ENCODE results near the gene SS18. TPM values are rescaled to one million over a fixed set of nuclear protein-coding genes. Genes with fewer than 3 reads are reported as not detected.

The SS18 gene
- total RNA-seq, 4 donors from 2014 or later, result 74.1 to 166 (median 84.3) TPM

GRCh38 chr18:26003817-26004216, 86.6 kb downstream of the SS18 start:
- intact Hi-C loops (cut with DNase I), result no loop called here
- no peak overlapping the region for H3K27ac ChIP-seq (replicated peaks in 1 of 4)
- H3K9me3 ChIP-seq, result no peaks in the 10 kb centered on the region
- DNase-seq (ENCODE audit: extremely low spot score), result no peak
- no peaks in the 10 kb centered on the region for H3K4me1 ChIP-seq
- H3K27me3 ChIP-seq, result no peaks in the 10 kb centered on the region
- TF ChIP-seq POLR2AphosphoS5 (IDR thresholded peaks at IDR 0.05) (no peak), EP300 (IDR thresholded peaks at IDR 0.05) (no peak), POLR2A (IDR thresholded peaks at IDR 0.05; ENCODE audit: low read depth) (no peak)
- TF ChIP-seq, protein P1, sequence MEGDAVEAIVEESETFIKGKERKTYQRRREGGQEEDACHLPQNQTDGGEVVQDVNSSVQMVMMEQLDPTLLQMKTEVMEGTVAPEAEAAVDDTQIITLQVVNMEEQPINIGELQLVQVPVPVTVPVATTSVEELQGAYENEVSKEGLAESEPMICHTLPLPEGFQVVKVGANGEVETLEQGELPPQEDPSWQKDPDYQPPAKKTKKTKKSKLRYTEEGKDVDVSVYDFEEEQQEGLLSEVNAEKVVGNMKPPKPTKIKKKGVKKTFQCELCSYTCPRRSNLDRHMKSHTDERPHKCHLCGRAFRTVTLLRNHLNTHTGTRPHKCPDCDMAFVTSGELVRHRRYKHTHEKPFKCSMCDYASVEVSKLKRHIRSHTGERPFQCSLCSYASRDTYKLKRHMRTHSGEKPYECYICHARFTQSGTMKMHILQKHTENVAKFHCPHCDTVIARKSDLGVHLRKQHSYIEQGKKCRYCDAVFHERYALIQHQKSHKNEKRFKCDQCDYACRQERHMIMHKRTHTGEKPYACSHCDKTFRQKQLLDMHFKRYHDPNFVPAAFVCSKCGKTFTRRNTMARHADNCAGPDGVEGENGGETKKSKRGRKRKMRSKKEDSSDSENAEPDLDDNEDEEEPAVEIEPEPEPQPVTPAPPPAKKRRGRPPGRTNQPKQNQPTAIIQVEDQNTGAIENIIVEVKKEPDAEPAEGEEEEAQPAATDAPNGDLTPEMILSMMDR (IDR thresholded peaks at IDR 0.05), result no peak
- H3K4me3 ChIP-seq, result no peak overlapping the region
- no peaks in the 10 kb centered on the region for H3K36me3 ChIP-seq
- 90% methylated on average over 4 of the region's 4 CpGs for WGBS

- no peak for TF ChIP-seq POLR2AphosphoS5 (IDR thresholded peaks at IDR 0.05)
- no peak for TF ChIP-seq POLR2A (IDR thresholded peaks at IDR 0.05; ENCODE audit: low read depth)
- TF ChIP-seq, protein P1 (IDR thresholded peaks at IDR 0.05), result no peak
- no peak for TF ChIP-seq EP300 (IDR thresholded peaks at IDR 0.05)
- H3K27me3 ChIP-seq, result no peaks in the 10 kb centered on the region
- H3K4me1 ChIP-seq, result no peaks in the 10 kb centered on the region
- H3K36me3 ChIP-seq, result no peaks in the 10 kb centered on the region
- H3K27ac ChIP-seq (replicated peaks in 1 of 4), result no peak overlapping the region
- no peak for DNase-seq (ENCODE audit: extremely low spot score)
- WGBS, result 88% methylated on average over 2 of the region's 2 CpGs
- H3K9me3 ChIP-seq, result no peaks in the 10 kb centered on the region
- no peak overlapping the region for H3K4me3 ChIP-seq
- intact Hi-C loops (cut with DNase I), result no loop called here
These were observed 87.1 kb downstream of the SS18 start for GRCh38 chr18:26003356-26003755.

DNA sequence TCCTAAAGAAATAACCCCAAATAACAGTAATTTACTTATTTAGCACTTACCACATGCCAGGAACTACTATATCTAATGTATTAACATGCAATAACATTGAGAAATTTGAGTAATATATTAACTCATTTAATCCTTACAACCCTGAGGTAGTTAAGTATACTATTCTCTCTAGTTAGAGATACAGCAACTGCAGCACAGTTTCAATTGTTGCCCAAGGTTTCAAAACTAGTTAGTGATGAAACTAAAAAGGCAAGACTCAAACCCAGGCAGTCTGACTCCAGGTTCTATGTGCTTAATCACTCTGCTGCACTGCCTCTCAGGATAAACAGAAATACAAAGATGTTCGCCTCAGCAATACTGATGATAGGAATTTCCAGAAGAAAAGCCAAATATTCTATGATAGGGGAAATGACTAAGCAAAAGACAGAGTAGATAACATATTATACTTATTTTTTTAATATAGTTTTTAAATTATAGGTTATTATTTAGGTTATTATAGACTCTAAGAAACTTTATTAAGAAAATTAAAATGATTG, 88.0 kb downstream of the SS18 start:
- Histone ChIP-seq H3K4me1 (no peaks in the 10 kb centered on the region), H3K36me3 (no peaks in the 10 kb centered on the region), H3K9me3 (no peaks in the 10 kb centered on the region), H3K27me3 (no peaks in the 10 kb centered on the region), H3K27ac (replicated peaks in 1 of 4) (no peak overlapping the region), H3K4me3 (no peak overlapping the region)
- DNase-seq (ENCODE audit: extremely low spot score), result no peak
- intact Hi-C loops (cut with DNase I), result no loop called here
- 88% methylated on average over 1 of the region's 1 CpG for WGBS
- no peak for TF ChIP-seq POLR2A (IDR thresholded peaks at IDR 0.05; ENCODE audit: low read depth)
- TF ChIP-seq POLR2AphosphoS5 (IDR thresholded peaks at IDR 0.05), result no peak
- no peak for TF ChIP-seq EP300 (IDR thresholded peaks at IDR 0.05)
- TF ChIP-seq, protein P1 (IDR thresholded peaks at IDR 0.05), result no peak

DNA sequence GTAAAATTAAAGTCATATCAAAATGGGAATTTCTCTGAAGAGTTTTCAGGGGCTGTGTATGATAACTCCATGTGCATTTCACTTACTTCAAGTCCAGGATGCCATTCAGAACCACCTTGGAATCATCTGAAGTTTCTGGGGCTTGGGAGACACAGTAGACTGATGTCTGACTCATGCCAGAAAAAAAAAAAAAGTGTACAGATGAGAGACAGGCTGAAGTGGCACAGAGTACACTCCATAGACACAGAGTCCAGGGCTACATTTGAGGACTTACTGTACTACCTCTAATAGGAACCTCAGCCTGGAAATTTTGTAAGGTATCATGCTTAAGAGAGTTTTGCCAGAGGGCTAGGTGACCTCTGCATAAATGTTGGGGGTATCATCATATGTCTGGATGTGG, 92.0 kb downstream of the SS18 start:
- intact Hi-C loops (cut with DNase I), result no loop called here
- DNase-seq (ENCODE audit: extremely low spot score), result no peak
- H3K36me3 ChIP-seq, result no peaks in the 10 kb centered on the region
- H3K9me3 ChIP-seq, result no peaks in the 10 kb centered on the region
- H3K4me1 ChIP-seq, result no peaks in the 10 kb centered on the region
- H3K4me3 ChIP-seq, result no peak overlapping the region
- H3K27ac ChIP-seq (replicated peaks in 1 of 4), result no peak overlapping the region
- TF ChIP-seq POLR2A (IDR thresholded peaks at IDR 0.05; ENCODE audit: low read depth) (no peak), POLR2AphosphoS5 (IDR thresholded peaks at IDR 0.05) (no peak), EP300 (IDR thresholded peaks at IDR 0.05) (no peak)
- TF ChIP-seq, protein P1 (IDR thresholded peaks at IDR 0.05), result no peak
- H3K27me3 ChIP-seq, result no peaks in the 10 kb centered on the region

DNA sequence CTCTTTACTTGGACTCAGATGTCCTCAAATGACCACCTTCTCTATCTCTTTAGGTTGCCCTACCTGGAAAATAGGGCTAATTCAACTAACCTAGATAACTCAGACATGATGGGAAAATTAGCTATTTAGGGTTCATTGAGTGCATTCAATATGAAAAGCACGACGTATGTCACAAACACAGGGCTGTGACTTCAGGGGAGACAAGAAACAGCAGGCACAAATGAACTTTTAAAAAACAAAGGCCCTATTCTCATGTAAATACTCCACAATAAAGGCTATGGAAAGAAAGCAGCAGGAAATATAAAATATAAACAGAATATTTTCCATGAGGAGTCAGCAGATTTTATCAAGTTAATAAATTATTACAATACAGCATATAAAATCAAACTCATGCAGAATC, 97.8 kb downstream of the SS18 start:
- no peaks in the 10 kb centered on the region for H3K9me3 ChIP-seq
- WGBS, result 73% methylated on average over 2 of the region's 2 CpGs
- TF ChIP-seq EP300 (IDR thresholded peaks at IDR 0.05), result no peak
- H3K27ac ChIP-seq (replicated peaks in 1 of 4), result no peak overlapping the region
- DNase-seq (ENCODE audit: extremely low spot score), result no peak
- intact Hi-C loops (cut with DNase I), result no loop called here
- H3K27me3 ChIP-seq, result no peaks in the 10 kb centered on the region
- no peaks in the 10 kb centered on the region for H3K4me1 ChIP-seq
- H3K4me3 ChIP-seq, result no peak overlapping the region
- H3K36me3 ChIP-seq, result no peaks in the 10 kb centered on the region

Measured in esophagus muscularis mucosa (tissue), 4 donors.